HCT116 (cell line): ENCODE results near the gene WASL. TPM values are rescaled to one million over a fixed set of nuclear protein-coding genes. Genes with fewer than 3 reads are reported as not detected.

Source experiments
- ATAC-seq: fragments of 200-7000 bp; cut with Tn5 transposase; 2 replicates; pipeline ENCODE4 v1.9.1; 2020; ENCODE audit warnings: mild to moderate bottlenecking, moderate library complexity
- BruUV-seq: library from RNA; stranded (reverse); fragments of 400-500 nt; replicated peaks from 2 replicates; lab custom pipeline; 2021; lab: Mats Ljungman, UMichigan
- CTCF ChIA-PET: fragments of 300-600 bp; sonication (Branson Sonifier 250); formaldehyde crosslinking; loops from one replicate; lab custom pipeline; 2021; ENCODE audit warnings: antibody characterized with exemption; lab: Charles Lee
- POLR2A ChIA-PET: fragments of 300-600, 350-600 bp; sonication (Branson Sonifier 250); formaldehyde crosslinking; loops from one replicate; lab custom pipeline; 2021; ENCODE audit warnings: antibody characterized with exemption; lab: Charles Lee
- RAD21 ChIA-PET, 2 experiments: fragments of 300-600 bp; sonication (Branson Sonifier 250); formaldehyde crosslinking; loops; one replicate each; lab custom pipeline; 2023; ENCODE audit warnings: low total read pairs in 2 of 2; ENCODE audit not compliant: uncharacterized antibody in 2 of 2, unreplicated experiment in 2 of 2, low non-redundant PET in 1 of 2; lab: Charles Lee
- DNase-seq: peaks from one replicate; pipeline ENCODE4 v3.0.0-alpha.2; 2010; ENCODE audit warnings: low read depth, low spot score
- H2AFZ ChIP-seq: fragments of 200-600 bp; shearing (Covaris generic), sonication (generic); 2 replicates; pipeline ENCODE4 v1.6.1; 2017; ENCODE audit warnings: low read depth, mixed run types, mixed read lengths, antibody characterized with exemption, low read length; ENCODE audit not compliant: poor library complexity, severe bottlenecking
- H3K27ac ChIP-seq: 2 replicates; pipeline ENCODE4 v1.5.1; 2012; ENCODE audit warnings: low read depth, low read length
- H3K27me3 ChIP-seq: fragments of 200-600 bp; sonication (generic); 2 replicates; pipeline ENCODE4 v1.6.1; 2016; ENCODE audit warnings: mixed run types, low read length, mixed read lengths; ENCODE audit not compliant: insufficient read depth
- H3K36me3 ChIP-seq, 2 experiments: fragments of 200-500 bp in 1 of 2; fragments of 200-600 bp in 1 of 2; sonication (Bioruptor generic) in 1 of 2; sonication (generic) in 1 of 2; 2 replicates each; pipeline versions ENCODE4 v1.5.1 to v1.6.1; 2014 to 2016; ENCODE audit warnings: low read length in 2 of 2, inconsistent platforms in 1 of 2, mixed read lengths in 1 of 2, mixed run types in 1 of 2; ENCODE audit not compliant: insufficient read depth in 2 of 2, control insufficient read depth in 1 of 2
- H3K4me1 ChIP-seq, 2 experiments: fragments of 200-600 bp in 1 of 2; sonication (generic) in 1 of 2; 2 replicates each; pipeline versions ENCODE4 v1.5.1 to v1.6.1; 2012 to 2017; ENCODE audit warnings: low read length in 2 of 2, inconsistent platforms in 1 of 2, mild to moderate bottlenecking in 1 of 2, mixed read lengths in 1 of 2, mixed run types in 1 of 2, moderate library complexity in 1 of 2; ENCODE audit not compliant: insufficient read depth in 2 of 2, control insufficient read depth in 1 of 2
- H3K4me2 ChIP-seq: fragments of 200-600 bp; sonication (generic); 2 replicates; pipeline ENCODE4 v1.6.1; 2017; ENCODE audit warnings: mixed run types, low read length, mixed read lengths
- H3K4me3 ChIP-seq, 2 experiments: fragments of 200-600 bp in 1 of 2; sonication (generic) in 1 of 2; replicated peaks in 1 of 2; 2 replicates each; pipeline ENCODE4 v1.5.1; 2011 to 2016; ENCODE audit warnings: low read length in 2 of 2, control low read depth in 1 of 2, low read depth in 1 of 2, mild to moderate bottlenecking in 1 of 2, mixed read lengths in 1 of 2, mixed run types in 1 of 2
- H3K79me2 ChIP-seq: fragments of 200-600 bp; sonication (generic); 2 replicates; pipeline ENCODE4 v1.6.1; 2017; ENCODE audit warnings: mild to moderate bottlenecking, mixed run types, low read length, moderate library complexity, mixed read lengths; ENCODE audit not compliant: insufficient read depth
- H3K9ac ChIP-seq: fragments of 200-600 bp; sonication (generic); 2 replicates; pipeline ENCODE4 v1.6.1; 2016; ENCODE audit warnings: low read length, mixed read lengths
- H3K9me2 ChIP-seq: fragments of 200-600 bp; sonication (generic), shearing (Covaris generic); 2 replicates; pipeline ENCODE4 v1.6.1; 2017; ENCODE audit warnings: mixed run types, mild to moderate bottlenecking, moderate library complexity; ENCODE audit not compliant: insufficient read depth
- H3K9me3 ChIP-seq, 2 experiments: fragments of 200-500 bp in 1 of 2; fragments of 200-600 bp in 1 of 2; sonication (Bioruptor generic) in 1 of 2; sonication (generic) in 1 of 2; 2 replicates each; pipeline ENCODE4 v1.6.1; 2014 to 2017; ENCODE audit warnings: low read length in 2 of 2, mixed read lengths in 2 of 2, inconsistent platforms in 1 of 2, low read depth in 1 of 2, mild to moderate bottlenecking in 1 of 2, mixed run types in 1 of 2, moderate library complexity in 1 of 2; ENCODE audit not compliant: control insufficient read depth in 1 of 2, insufficient read depth in 1 of 2
- H4K20me1 ChIP-seq: fragments of 200-600 bp; sonication (generic), shearing (Covaris generic); 2 replicates; pipeline ENCODE4 v1.6.1; 2017; ENCODE audit warnings: mixed run types, mild to moderate bottlenecking, moderate library complexity; ENCODE audit not compliant: insufficient read depth
- CEBPB ChIP-seq: IDR thresholded peaks from 2 replicates; pipeline ENCODE4 v1.6.1; 2012; ENCODE audit warnings: low read depth
- ELF1 ChIP-seq: IDR thresholded peaks from 2 replicates; pipeline ENCODE4 v1.6.1; 2012; ENCODE audit warnings: low read depth, borderline replicate concordance
- EZH2 ChIP-seq: fragments of 200-600 bp; sonication (generic); IDR thresholded peaks from 2 replicates; pipeline ENCODE4 v1.6.1; 2017; ENCODE audit warnings: antibody characterized with exemption, mixed run types
- EZH2phosphoT487 ChIP-seq: fragments of 200-600 bp; IDR thresholded peaks from 2 replicates; pipeline ENCODE4 v1.6.1; 2018; ENCODE audit warnings: antibody characterized with exemption, borderline replicate concordance
- FOSL1 ChIP-seq: IDR thresholded peaks from 2 replicates; pipeline ENCODE4 v1.6.1; 2012; ENCODE audit warnings: low read depth
- JUND ChIP-seq: IDR thresholded peaks from 2 replicates; pipeline ENCODE4 v1.6.1; 2012
- MAX ChIP-seq: IDR thresholded peaks from 2 replicates; pipeline ENCODE4 v1.6.1; 2012
- POLR2AphosphoS5 ChIP-seq: IDR thresholded peaks from 2 replicates; pipeline ENCODE4 v1.6.1; 2011; ENCODE audit warnings: mild to moderate bottlenecking, low read depth, low read length, moderate library complexity
- RAD21 ChIP-seq: IDR thresholded peaks from 2 replicates; pipeline ENCODE4 v1.6.1; 2012; ENCODE audit warnings: low read depth, mild to moderate bottlenecking
- REST ChIP-seq: IDR thresholded peaks from 2 replicates; pipeline ENCODE4 v1.6.1; 2012; ENCODE audit warnings: low read depth
- SRF ChIP-seq: IDR thresholded peaks from 2 replicates; pipeline ENCODE4 v1.6.1; 2012; ENCODE audit warnings: low read depth
- TCF7L2 ChIP-seq: IDR thresholded peaks from 2 replicates; pipeline ENCODE4 v1.7.0; 2011; ENCODE audit warnings: borderline replicate concordance, inconsistent platforms; ENCODE audit not compliant: insufficient read depth, insufficient read length; ENCODE audit errors: extremely low read depth
- YY1 ChIP-seq: IDR thresholded peaks from 2 replicates; pipeline ENCODE4 v1.6.1; 2011; ENCODE audit warnings: low read length, low read depth, moderate library complexity, mild to moderate bottlenecking; ENCODE audit not compliant: insufficient replicate concordance; ENCODE audit errors: extremely low read depth
- ZBTB33 ChIP-seq: IDR thresholded peaks from 2 replicates; pipeline ENCODE4 v1.6.1; 2011; ENCODE audit warnings: mild to moderate bottlenecking, low read length, moderate library complexity; ENCODE audit not compliant: insufficient replicate concordance; ENCODE audit errors: extremely low read depth
- intact Hi-C: fragments of 100-400 bp; cut with micrococcal nuclease; formaldehyde crosslinking; loops from 2 replicates; pipeline ENCODE4 v1.10.0; 2022
- total RNA-seq: library from RNA; stranded (reverse); gene quantifications from one replicate; pipeline ENCODE4 v1.2.1, GENCODE V29; 2021; ENCODE audit not compliant: unreplicated experiment

Gene WASL
- total RNA-seq, 1 experiment from 2014 or later: 26.2 TPM

- DNase-seq (no peak), ATAC-seq (no peak)
- Histone ChIP-seq H3K36me3 (no peaks in the 10 kb centered on the region), H3K27ac (no peak overlapping the region), H4K20me1 (peaks cover 5% of the 10 kb centered on the region; the same call in 1 of the 2 replicates), H2AFZ (no peak overlapping the region), H3K9ac (no peak overlapping the region), H3K27me3 (no peaks in the 10 kb centered on the region), H3K79me2 (peaks cover 81% of the 10 kb centered on the region), H3K4me2 (no peak overlapping the region), H3K9me3 (no peaks in the 10 kb centered on the region), H3K4me1 (peaks cover 2 to 11% of the 10 kb centered on the region in 2 experiments; a peak in 2 of 4 replicates), H3K9me2 (no peaks in the 10 kb centered on the region), H3K4me3 (no peak overlapping the region)
- TF ChIP-seq ZBTB33 (no peak), CEBPB (no peak), EZH2phosphoT487 (no peak), JUND (no peak), ELF1 (no peak), EZH2 (no peak), SRF (no peak), RAD21 (no peak), FOSL1 (no peak), MAX (no peak), TCF7L2 (no peak), REST (no peak), YY1 (no peak), POLR2AphosphoS5 (no peak)
- ChIA-PET RAD21 (no interaction called here), CTCF (interaction anchor here (0.6 to 1.7 kb wide), 2 partner anchors 16 to 28 kb away, joined by 3 to 4 read pairs; no protein-coding TSS in a partner anchor), POLR2A (no interaction called here)
- intact Hi-C loops: no loop called here
- no TSS peak for BruUV-seq
Observed at GRCh38 chr7:123719197-123719721, 29.5 kb downstream of the WASL start.
